Activated B cell treated with CpG ODN at 0.5 μM for 24 hours (primary cell): Measurements from ENCODE around the gene CDSN. TPM values are rescaled to one million over a fixed set of nuclear protein-coding genes. Genes with fewer than 3 reads are reported as not detected.
A peak's percentile ranks its signal among the peaks of the same experiment; 100 is the strongest.

Source experiments
- ATAC-seq: fragments of 200-7000 bp; cut with Tn5 transposase; one replicate; pipeline ENCODE4 v1.10.0; 2021; ENCODE audit warnings: low read depth, mild to moderate bottlenecking, moderate library complexity
- CTCF ChIA-PET: fragments of 350-600 bp; sonication (Branson Sonifier 250); formaldehyde crosslinking; loops from one replicate; lab custom pipeline; 2021; ENCODE audit warnings: antibody characterized with exemption; lab: Charles Lee
- POLR2A ChIA-PET: fragments of 350-600 bp; sonication (Branson Sonifier 250); formaldehyde crosslinking; loops from one replicate; lab custom pipeline; 2021; ENCODE audit warnings: antibody characterized with exemption; lab: Charles Lee
- DNase-seq: peaks from one replicate; pipeline ENCODE4 v3.0.0; 2022
- H3K27ac Mint-ChIP-seq: one replicate; pipeline ENCODE4 v1.8.0; 2020; ENCODE audit warnings: mixed read lengths
- H3K27me3 Mint-ChIP-seq: one replicate; pipeline ENCODE4 v1.8.0; 2021; ENCODE audit warnings: mixed read lengths
- H3K36me3 Mint-ChIP-seq: one replicate; pipeline ENCODE4 v1.8.0; 2021; ENCODE audit warnings: low read depth, mixed read lengths
- H3K4me1 Mint-ChIP-seq: one replicate; pipeline ENCODE4 v1.8.0; 2021; ENCODE audit warnings: mixed read lengths
- H3K4me3 Mint-ChIP-seq: one replicate; pipeline ENCODE4 v1.8.0; 2020; ENCODE audit warnings: mild to moderate bottlenecking, mixed read lengths
- H3K9me3 Mint-ChIP-seq: one replicate; pipeline ENCODE4 v1.8.0; 2020; ENCODE audit warnings: mixed read lengths
- intact Hi-C: fragments of 100-400 bp; cut with micrococcal nuclease; formaldehyde crosslinking; loops from one replicate; pipeline ENCODE4 v1.15.1; 2024
- total RNA-seq: library from RNA; stranded (reverse); gene quantifications from 2 replicates; pipeline ENCODE4 v1.2.3, GENCODE V29; 2022
- TF ChIP-seq, protein P1 (sequence below): fragments of 200-600 bp; IDR thresholded peaks from one replicate; pipeline ENCODE4 v1.8.0; 2022; ENCODE audit warnings: antibody characterized with exemption, mild to moderate bottlenecking

The CDSN gene
- total RNA-seq, 1 donor from 2014 or later, result not detected

DNA sequence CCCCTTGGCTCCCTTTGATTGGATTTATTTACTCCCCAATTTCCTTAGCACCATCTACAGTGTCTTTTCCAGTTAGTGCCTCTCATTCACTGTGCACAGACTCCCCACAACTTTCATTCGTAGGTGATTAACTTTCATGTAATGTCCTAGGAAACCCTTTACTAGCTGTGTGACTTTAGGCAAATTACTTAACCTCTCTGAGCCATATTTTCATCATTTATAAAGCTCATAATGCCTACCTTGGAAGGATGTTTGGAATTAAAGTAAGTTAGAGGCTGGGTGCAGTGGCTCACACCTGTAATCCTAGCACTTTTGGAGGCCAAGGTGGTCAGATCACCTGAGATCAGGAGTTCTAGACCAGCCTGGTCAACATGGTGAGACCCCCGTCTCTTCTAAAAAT is 28.0 kb downstream of the CDSN start:
- TF ChIP-seq, protein P1, sequence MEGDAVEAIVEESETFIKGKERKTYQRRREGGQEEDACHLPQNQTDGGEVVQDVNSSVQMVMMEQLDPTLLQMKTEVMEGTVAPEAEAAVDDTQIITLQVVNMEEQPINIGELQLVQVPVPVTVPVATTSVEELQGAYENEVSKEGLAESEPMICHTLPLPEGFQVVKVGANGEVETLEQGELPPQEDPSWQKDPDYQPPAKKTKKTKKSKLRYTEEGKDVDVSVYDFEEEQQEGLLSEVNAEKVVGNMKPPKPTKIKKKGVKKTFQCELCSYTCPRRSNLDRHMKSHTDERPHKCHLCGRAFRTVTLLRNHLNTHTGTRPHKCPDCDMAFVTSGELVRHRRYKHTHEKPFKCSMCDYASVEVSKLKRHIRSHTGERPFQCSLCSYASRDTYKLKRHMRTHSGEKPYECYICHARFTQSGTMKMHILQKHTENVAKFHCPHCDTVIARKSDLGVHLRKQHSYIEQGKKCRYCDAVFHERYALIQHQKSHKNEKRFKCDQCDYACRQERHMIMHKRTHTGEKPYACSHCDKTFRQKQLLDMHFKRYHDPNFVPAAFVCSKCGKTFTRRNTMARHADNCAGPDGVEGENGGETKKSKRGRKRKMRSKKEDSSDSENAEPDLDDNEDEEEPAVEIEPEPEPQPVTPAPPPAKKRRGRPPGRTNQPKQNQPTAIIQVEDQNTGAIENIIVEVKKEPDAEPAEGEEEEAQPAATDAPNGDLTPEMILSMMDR, result no peak
- no peaks in the 10 kb centered on the region for H3K27me3 Mint-ChIP-seq
- ATAC-seq (no peak), DNase-seq (no peak)
- no peak overlapping the region for H3K4me3 Mint-ChIP-seq
- H3K36me3 Mint-ChIP-seq, result no peaks in the 10 kb centered on the region
- H3K4me1 Mint-ChIP-seq, result peaks cover 21% of the 10 kb centered on the region
- no peak overlapping the region for H3K27ac Mint-ChIP-seq
- intact Hi-C loops, result no loop called here
- POLR2A ChIA-PET, result no interaction called here
- CTCF ChIA-PET, result no interaction called here
- no peaks in the 10 kb centered on the region for H3K9me3 Mint-ChIP-seq

DNA sequence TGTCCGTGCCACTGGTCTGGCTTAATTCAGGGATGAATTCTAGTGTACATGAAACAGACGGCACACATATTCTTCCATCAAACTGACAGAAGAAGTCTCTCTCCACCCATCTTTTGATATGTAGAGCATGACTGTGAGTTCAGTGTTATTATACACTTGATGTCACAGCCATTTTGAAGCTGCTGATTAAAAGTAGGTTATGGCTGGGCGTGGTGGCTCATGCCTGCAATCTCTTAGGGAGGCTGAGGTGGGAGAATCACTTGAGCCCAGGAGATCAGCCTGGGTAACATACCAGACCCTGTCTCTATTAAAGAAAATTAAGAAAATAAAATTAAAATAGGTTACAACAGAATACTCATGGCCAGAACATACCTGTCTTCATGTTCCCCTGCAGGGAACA is 28.6 kb downstream of the CDSN start:
- POLR2A ChIA-PET, result no interaction called here
- H3K4me1 Mint-ChIP-seq, result peaks cover 21% of the 10 kb centered on the region

DNA sequence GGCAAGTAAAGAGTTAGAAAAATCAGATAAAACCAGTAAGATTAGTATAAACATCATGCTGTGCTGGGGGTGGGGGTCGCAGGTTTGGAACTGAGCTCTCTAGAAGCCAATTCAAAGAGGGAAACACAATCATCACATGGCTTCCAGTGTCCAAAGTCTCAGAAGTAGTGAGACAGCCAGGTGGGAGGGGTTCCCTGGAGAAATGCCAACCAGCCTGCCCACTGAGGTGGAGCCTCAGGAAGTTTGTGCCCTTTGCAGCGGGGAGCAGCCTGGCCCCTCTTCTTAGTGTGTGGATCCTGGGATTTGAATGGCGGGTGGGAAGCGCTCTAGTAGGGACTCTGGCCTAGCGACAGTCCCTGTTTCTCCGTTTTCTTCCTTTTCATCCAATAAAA is 29.3 kb downstream of the CDSN start:
- ATAC-seq, result no peak
- intact Hi-C loops, result no loop called here
- DNase-seq, result no peak
- peaks cover 7% of the 10 kb centered on the region for H3K27me3 Mint-ChIP-seq
- no peak overlapping the region for H3K27ac Mint-ChIP-seq
- CTCF ChIA-PET, result interaction anchor here (1.3 to 2.8 kb wide), 2 partner anchors 11 to 262 kb away, joined by 3 to 8 read pairs; no protein-coding TSS in a partner anchor
- H3K4me3 Mint-ChIP-seq, result no peak overlapping the region
- POLR2A ChIA-PET, result no interaction called here
- TF ChIP-seq, protein P1, result no peak
- no peaks in the 10 kb centered on the region for H3K9me3 Mint-ChIP-seq
- H3K36me3 Mint-ChIP-seq, result no peaks in the 10 kb centered on the region
- H3K4me1 Mint-ChIP-seq, result peaks cover 20% of the 10 kb centered on the region

More for the DNA sequence above, 28.6 kb downstream of the CDSN start:
- Mint-ChIP-seq H3K4me3 (no peak overlapping the region), H3K36me3 (no peaks in the 10 kb centered on the region), H3K9me3 (no peaks in the 10 kb centered on the region), H3K27me3 (peaks cover 5% of the 10 kb centered on the region), H3K27ac (no peak overlapping the region)
- CTCF ChIA-PET, result interaction anchor here (0.8 to 2.8 kb wide), 2 partner anchors 37 to 262 kb away, joined by 3 to 8 read pairs; no protein-coding TSS in a partner anchor
- ATAC-seq (no peak), DNase-seq (no peak)
- TF ChIP-seq, protein P1, result no peak
- intact Hi-C loops, result no loop called here

DNA sequence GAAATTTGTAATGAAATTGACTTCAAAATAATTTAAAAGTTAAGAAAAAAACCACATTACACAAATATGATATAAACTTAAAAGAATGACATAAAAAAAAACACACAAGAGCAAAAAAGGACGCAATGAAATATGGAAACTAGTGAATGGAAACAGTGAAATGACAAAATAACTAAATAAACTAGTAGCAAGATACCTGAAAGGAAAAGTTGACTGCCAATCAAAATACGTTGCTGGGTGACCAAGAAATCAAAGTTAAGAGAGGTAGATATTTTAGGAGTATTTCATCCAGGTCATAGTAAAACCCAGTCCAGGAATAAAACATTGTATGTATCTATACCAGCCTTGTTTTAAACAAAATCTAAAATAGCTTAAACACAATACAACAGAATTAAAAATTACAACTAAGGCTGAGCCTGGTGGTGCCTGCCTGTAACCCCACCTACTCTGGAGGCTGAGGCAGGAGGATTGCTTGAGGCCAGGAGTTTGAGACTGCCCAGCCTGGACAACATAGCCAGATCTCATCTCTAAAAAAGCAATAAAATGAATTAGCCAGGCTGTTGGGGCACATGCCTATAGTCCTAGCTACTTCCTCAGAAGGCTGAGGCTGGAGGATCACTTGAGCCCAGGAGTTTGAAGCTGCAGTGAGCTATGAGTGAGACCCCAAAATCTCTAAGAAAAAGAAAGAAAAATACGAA is 29.8 kb downstream of the CDSN start:
- peaks cover 12% of the 10 kb centered on the region for H3K27me3 Mint-ChIP-seq
- ATAC-seq, result no peak
- no peak for DNase-seq
- ChIA-PET CTCF (interaction anchor here (1.3 to 2.8 kb wide), 2 partner anchors 11 to 261 kb away, joined by 3 to 8 read pairs; no protein-coding TSS in a partner anchor), POLR2A (no interaction called here)
- H3K4me3 Mint-ChIP-seq, result no peak overlapping the region
- TF ChIP-seq, protein P1, result no peak
- H3K9me3 Mint-ChIP-seq, result no peaks in the 10 kb centered on the region
- H3K36me3 Mint-ChIP-seq, result no peaks in the 10 kb centered on the region
- intact Hi-C loops, result no loop called here
- H3K4me1 Mint-ChIP-seq, result peaks cover 20% of the 10 kb centered on the region
- no peak overlapping the region for H3K27ac Mint-ChIP-seq

DNA sequence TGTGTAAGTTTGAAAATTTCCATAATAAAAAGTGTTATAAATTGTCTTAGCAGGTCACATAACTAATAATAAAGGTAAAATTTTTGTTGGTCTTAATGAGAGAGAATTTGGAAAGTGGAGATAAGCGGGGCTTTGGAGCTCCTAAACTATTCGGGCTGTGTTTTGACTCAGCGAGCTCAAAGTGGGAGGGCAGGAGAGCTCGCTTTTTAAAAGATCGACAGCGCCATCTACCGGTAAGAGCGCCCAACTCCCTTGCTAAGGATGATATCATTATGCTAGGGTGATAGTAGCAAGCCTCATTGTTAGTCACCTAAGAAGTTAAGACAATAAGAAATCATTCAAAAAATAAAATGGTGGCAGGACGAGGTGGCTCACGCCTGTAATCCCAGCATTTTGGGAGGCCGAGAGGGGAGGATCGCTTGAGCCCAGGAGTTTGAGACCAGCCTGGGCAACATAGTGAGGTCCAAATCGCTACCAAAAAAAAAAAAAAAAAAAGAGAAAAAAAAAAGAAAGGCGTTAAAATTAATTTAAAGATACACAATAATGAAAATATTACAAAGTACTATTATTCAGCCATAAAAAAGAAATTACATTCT is 32.7 kb downstream of the CDSN start:
- ChIA-PET POLR2A (interaction anchor here (0.7 kb wide), 1 partner anchor 174 kb away, joined by 3 read pairs; the partner anchor contains the start of gene VARS2), CTCF (interaction anchor here (0.6 to 4.0 kb wide), 30 partner anchors 9 to 546 kb away, joined by 3 to 73 read pairs (median 4); partner anchors contain the start of genes IER3 and VARS2)
- H3K4me1 Mint-ChIP-seq, result peaks cover 4% of the 10 kb centered on the region
- TF ChIP-seq, protein P1, result peak; percentile 37
- ATAC-seq (peak; percentile 96), DNase-seq (peak; percentile 67)
- no peaks in the 10 kb centered on the region for H3K9me3 Mint-ChIP-seq
- no peak overlapping the region for H3K4me3 Mint-ChIP-seq
- no peak overlapping the region for H3K27ac Mint-ChIP-seq
- peaks cover 17% of the 10 kb centered on the region for H3K27me3 Mint-ChIP-seq
- no peaks in the 10 kb centered on the region for H3K36me3 Mint-ChIP-seq
- intact Hi-C loops, result loop anchor here (1.0 to 10.0 kb wide), 4 partner anchors 259 to 633 kb away; partner anchors contain the start of gene IER3
